Stimulated activated CD8-positive, alpha-beta memory T cell treated with anti-CD3 and anti-CD28 coated beads, Interleukin-7, amount 100 ng/mL, for 48 hours (primary cell): Measurements from ENCODE around the gene INTS2.
A peak's percentile ranks its signal among the peaks of the same experiment; 100 is the strongest.
"Not testable (repeated sequence)": the region's sequence is repeated elsewhere in the genome, so short reads cannot be mapped to it uniquely, and the experiment has no call there.

Experiments used
- DNase-seq, 2 donors: peaks; one replicate each; pipeline ENCODE4 v3.0.0-alpha.2; 2020; ENCODE audit warnings: low read depth in 1 of 2; ENCODE audit errors: extremely low read depth in 1 of 2

The INTS2 gene

GRCh38 chr17:61848896-61849295 lies 78.9 kb downstream of the INTS2 start:
- DNase-seq = no peak

DNA sequence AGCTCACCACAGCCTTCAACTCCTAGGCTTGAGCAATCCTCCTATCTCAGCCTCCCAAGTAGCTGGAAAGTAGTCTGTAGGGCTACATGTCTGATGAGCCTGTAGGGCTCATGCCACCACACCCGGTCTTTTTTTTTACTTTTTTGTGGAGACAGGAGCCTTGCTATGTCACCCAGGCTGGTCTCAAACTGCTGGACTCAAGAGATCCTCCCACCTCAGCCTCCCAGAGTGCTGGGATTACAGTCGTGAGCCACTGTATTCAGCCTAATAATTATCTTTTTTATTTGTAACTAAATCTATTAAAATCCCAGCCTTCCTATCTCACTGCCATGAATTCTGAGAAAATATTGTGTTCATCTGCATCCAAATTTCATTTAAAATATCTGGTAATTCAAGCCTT lies 79.5 kb downstream of the INTS2 start:
- DNase-seq = no peak

DNA sequence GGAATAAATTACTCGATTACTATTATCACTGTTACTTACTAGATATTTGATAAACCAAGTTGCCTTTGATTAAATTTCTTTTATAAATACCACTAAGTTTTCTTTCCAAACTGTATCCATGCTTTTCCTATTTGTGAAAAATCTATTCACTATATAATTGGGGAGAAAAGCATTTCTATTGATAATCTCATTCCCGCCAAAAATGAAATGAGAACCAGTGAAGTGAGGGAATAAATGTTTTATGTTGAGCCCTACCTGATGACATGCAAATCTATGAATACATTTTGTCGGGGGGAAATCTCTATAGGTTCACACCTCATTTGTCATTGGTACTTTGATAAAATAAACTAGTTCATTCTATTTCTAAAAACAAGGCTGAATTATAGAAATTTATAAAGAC lies 80.1 kb downstream of the INTS2 start:
- no peak for DNase-seq

GRCh38 chr17:61846761-61847375 lies 80.9 kb downstream of the INTS2 start:
- no peak for DNase-seq

- no peak for DNase-seq
Measured at GRCh38 chr17:61846088-61846487, 81.7 kb downstream of the INTS2 start.

DNA sequence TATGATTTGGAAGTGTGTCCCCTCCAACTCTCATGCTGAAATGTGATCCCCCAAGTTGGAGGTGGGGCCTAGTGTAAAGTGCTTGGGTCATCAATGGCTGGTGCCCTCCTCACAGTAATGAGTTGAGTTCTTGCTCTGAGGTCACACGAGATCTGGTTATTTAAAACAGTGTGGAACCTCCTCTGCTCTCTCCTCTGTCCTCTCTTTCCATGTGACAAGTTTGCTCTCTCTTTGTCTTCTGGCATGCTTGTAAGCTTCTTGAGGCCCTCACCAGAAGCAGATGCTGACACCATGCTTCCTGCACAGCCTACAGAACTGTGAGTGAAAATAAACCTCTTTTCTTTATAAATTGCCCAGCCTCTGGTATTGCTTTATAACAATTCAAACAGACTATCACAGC lies 84.3 kb downstream of the INTS2 start:
- DNase-seq = no peak

DNA sequence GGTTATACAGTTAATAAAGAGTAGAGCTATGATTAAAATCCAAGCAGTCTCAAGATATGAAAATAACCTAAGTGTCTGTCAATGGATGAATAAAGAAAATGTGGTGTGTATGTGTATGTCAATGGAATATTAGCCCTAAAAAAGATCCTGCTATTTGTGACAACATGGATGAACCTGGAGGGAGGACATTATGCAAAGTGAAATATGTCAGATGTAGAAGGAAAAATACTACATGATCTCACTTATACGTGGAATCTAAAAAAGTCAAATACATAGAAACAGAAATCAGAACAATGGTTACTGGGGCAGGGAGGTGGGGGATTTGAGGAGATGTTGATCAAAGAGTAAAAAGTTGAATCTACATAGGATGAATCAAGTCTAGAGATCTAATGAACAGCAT lies 84.9 kb downstream of the INTS2 start:
- no peak for DNase-seq

DNA sequence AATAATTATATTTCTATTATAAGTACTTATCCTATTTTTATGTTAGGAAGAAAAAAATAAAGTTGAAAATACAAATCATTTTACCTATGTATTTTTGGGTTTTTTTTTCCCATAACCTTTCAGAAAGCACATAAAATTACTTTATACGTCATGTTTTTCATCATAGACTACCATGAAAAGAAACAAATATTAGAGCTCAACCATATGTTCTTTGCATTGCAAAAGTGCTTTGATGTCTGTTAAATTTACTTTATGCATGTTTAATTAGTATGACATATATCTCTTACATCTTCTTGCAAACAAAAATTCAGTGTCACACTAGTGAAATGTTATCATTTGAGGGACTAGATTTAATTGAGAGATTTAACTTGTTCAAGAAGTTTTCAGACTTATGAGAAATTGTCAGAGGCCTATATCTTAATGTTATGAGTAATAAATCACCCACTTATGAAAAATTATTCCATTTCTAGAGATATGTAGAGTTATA lies 88.4 kb downstream of the INTS2 start:
- no peak for DNase-seq

DNA sequence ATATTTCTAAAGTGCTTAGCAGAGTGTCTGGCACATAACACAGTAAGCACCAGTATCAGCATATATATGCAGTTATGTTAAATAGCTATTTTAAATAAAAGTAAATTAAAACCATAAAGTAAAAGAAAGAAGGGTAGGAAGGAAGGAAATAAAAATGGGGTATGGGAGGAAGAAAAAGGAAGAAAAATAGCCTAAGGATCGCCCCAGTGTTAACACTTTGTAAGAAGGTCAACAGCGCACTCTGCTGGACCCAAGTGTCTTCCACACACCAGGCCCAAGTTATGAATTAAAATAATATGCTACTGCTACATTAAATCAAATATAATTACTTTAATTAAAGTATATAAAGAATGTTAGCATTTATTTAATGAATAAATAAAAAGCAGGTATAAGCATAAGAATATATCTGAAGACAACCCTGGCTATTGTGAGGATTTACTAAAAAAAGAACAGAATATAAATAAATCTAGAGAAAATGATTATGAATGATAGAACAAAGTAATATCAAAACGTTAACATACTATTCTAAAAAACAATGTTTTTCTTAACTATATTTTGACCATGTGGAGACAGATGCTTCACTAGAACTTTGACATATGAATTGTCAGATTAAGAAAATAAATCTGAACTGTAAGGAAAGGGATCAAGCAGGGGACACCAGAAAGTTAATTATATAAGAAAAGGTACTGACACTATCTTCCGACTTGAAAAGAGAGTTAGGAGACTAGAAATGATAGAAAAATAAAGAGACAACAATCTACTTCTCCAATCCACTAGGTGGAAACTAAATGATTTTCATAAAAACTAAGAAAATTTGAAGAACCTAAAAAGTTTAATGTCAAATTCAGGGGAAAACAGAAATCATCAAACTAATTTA lies 90.4 kb downstream of the INTS2 start:
- peak; percentile 1 to 18 for DNase-seq

DNA sequence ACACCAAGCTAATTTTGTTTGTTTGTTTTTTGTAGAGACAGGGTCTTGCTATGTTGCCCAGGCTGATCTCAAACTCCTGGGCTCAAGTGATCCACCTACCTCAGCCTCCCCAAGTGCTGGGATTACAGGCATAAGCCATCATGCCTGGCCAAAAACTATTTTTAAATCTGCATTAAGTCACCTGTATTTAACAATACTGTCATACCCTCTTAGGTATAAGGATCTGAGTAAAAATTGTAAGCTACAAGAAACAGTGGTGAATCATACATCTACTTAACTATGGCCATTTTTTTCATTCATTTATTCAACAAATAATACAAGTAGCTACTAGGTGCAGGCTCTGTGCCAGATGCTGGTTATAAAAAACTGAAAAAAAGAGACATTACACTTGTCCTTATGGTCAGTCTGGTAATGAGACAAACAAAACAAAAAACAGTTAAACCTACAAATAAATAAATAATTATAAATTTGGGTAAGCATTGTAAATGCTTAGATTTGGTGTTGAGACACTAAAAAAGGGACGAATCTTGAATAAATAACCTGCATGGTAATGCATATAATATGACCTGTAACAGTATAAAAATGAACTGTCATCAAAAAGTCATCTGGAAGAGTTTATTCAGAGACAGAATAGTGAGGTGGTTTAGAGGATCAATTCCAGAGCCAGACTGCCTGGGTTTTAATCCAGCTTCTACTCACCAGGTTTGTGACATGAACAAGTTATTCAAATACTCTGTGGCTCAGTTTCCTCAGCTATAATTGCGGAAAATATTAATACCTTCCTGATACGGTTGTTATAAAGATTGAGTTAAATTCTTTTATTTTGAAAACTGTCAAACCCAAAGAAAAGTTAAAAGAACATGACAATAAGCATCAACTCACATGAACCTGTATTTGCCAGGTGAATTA lies 91.3 kb downstream of the INTS2 start:
- DNase-seq = no peak

- no peak for DNase-seq
Measured at GRCh38 chr17:61835606-61836005, 92.2 kb downstream of the INTS2 start.

- no peak for DNase-seq
Measured at GRCh38 chr17:61834610-61835009, 93.2 kb downstream of the INTS2 start.

- DNase-seq = no peak
Measured at GRCh38 chr17:61833536-61834193, 94.1 kb downstream of the INTS2 start.

- DNase-seq = no peak
Measured at GRCh38 chr17:61832463-61832862, 95.3 kb downstream of the INTS2 start.

GRCh38 chr17:61831099-61831498 lies 96.7 kb downstream of the INTS2 start:
- no peak for DNase-seq

DNA sequence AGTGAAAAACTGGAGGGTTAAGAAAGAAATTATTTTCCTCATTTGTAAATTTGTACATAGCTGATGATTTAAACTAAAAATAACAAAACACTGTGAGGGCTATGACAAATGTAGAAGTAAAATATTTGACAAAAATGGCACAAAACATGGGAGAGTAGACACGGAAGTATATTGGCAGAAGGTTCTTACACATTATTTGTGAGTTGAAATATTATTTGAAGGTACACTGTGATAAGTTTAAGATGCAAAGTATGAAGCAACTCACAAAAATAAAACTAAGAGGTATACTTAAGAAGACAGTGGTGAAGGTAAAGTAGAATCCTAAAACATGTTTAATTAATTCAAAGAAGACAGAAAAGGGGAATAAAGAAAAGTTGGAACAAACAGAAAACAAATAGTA lies 99.1 kb downstream of the INTS2 start:
- no peak for DNase-seq

GRCh38 chr17:61827649-61828395 lies 100.0 kb downstream of the INTS2 start:
- no peak for DNase-seq

GRCh38 chr17:61826866-61827265 lies 100.9 kb downstream of the INTS2 start:
- not testable (repeated sequence) for DNase-seq

- DNase-seq = not testable (repeated sequence)
Measured at GRCh38 chr17:61826198-61826597, 101.6 kb downstream of the INTS2 start.
